HG02938 (cell line): ENCODE measurements around the gene TDP1.
A peak's percentile ranks its signal among the peaks of the same experiment; 100 is the strongest.

Source experiments
- ATAC-seq: cut with Tn5 transposase; IDR thresholded peaks from one replicate; pipeline ENCODE4 v1.9.1; 2021; ENCODE audit warnings: mild to moderate bottlenecking, moderate library complexity; ENCODE audit not compliant: unreplicated experiment

TDP1 gene

GRCh38 chr14:89936654-89937185, 19.0 kb upstream of the TDP1 start:
- no peak for ATAC-seq

- ATAC-seq: no peak
Measured at GRCh38 chr14:89941830-89942377, 13.8 kb upstream of the TDP1 start.

GRCh38 chr14:89947344-89947743, 8.4 kb upstream of the TDP1 start:
- ATAC-seq: no peak

GRCh38 chr14:89952576-89952975, 3.2 kb upstream of the TDP1 start:
- ATAC-seq: no peak

GRCh38 chr14:89953602-89954001, 2.1 kb upstream of the TDP1 start:
- no peak for ATAC-seq

GRCh38 chr14:89954070-89955021, 1.4 kb upstream of the TDP1 start, which contains the start of gene EFCAB11:
TSS of gene EFCAB11 (minus strand) at chr14:89954730. CDS start at chr14:89954660, 70 bp downstream.
- peak; percentile 79 for ATAC-seq

DNA sequence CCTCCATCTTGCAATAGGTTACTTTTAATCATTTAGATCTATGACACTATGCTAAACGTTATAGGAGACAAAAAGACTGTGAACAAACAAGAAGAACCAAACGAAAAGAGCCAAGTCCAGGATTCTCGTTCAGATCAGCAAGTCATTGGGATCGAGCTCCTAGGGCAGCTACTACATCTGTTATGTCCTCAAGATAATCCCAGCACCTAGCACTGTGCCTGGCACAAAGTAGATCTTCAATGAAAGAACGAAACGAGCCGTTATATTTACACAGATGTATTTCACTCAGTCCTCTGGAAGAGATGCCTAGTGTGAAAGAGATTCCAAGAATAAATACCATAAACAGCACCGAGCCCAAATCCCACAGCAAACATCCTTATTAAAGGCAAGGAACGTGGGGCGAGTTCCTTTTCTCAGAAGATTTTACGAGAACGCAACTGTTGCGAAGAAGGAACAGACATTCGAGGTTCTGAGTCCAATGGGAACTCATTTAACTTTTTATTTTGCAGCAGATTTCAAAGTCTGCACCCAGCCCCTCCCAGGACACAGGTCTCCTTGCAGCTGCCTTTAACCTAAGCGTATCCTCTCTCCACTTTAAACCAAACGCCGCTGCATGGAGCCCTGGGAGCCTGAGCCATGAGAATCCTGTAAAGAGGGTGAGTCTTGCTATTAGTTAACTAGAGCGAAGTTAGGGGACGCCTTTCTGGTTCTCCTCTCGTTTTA, 544 bp upstream of the TDP1 start:
- peak; percentile 7 for ATAC-seq

DNA sequence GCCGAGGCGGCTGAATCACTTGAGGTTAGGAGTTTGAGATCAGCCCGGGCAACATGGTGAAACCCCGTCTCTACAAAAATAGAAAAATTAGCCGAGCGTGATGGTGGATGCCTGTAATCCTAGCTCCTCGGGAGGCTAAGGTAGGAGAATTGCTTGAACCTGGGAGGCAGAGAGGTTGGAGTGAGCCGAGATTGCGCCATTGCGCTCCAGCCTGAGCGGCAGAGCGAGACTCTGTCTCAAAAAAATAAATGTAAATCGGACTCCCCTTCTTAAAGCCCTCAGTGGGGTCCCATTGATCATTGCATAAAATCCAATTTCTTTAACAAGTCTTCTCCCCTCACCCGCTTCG, 908 bp downstream of the TDP1 start:
- ATAC-seq: no peak

DNA sequence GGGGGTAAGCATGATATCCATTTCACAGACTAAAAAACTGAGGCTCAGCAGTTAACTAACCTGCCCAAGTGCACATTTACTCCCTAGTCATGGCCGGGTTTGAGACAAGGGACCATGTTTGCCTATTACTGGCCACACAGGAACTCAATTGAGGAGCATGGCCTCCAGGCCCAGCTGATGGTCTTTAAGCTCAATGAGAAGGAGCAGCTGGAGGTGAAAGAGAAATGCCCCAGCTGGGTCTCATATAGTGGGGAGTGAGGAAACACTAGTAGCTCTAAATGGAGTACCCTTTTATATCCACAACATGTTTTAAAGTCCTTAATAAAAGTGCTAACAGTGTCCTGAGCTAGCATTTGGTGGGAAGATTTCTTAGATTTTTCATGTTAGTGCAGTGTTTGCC, 1.6 kb downstream of the TDP1 start:
- ATAC-seq: no peak

DNA sequence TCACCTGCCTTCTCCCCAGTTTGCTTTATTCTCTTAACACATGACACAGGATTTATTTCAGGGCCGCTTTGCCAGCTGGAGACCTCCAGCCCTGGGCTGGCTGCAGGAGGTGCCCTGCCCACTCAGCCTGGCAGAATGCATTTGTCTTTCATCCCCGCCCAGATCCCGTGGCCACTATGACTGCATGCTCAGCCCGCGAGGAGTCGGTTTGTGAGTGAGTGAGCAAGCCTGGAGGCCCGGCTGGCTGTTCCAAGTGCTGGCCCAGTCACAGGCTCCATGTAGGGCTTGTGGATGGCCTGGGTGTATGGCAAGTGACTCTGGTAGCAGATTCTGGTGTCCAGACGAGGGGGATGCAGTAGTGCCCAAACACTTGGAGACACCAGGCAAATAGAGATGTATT, 2.1 kb downstream of the TDP1 start:
- no peak for ATAC-seq

GRCh38 chr14:89958966-89959365, 3.2 kb downstream of the TDP1 start:
- no peak for ATAC-seq

DNA sequence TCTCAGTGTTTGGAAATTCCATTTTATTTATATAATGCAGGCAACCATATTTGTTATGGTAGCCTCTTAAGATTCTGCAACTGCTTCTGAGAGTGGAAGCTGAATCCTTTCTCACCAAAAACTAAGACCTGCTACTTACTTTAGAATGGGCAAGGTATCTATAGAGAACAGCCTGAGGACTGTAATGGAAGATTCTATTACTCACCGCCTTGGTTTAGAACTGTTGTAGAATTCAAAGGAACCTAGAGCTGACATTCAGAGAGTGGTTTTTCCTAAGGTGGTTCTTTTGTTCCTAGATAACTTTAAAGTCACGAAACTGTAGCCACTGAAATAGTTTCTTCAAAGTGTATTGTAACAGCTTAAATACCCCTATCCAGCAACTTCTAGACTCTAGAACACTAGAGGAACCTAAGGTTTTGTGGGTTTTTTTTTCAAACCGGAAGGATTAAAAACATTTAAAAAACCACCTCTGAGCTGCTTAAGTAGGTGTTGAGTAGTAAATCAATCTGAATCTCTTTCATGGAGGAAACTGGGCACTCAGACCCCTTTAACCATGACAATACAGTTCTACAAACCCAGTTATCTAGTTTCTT, 4.2 kb downstream of the TDP1 start:
- ATAC-seq: no peak

DNA sequence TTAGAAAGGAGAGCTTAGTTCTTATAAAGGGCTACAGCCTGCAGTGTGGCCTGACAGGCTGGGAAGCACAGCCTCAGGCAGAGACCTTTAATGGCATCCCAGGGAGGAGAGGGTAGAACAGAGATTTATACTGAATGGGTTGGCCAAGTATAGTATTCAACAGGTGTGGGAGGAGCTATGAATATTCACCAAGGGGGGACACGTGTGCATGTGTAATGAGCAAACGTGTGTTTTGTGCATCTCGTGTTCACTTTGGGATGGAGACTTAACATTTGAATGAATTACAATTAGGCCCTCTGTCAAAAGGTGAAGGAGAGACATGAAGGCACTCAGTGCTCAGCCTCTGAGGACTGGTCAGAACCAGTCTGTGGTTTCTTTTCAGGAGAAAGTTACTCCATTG, 5.2 kb downstream of the TDP1 start:
- no peak for ATAC-seq

DNA sequence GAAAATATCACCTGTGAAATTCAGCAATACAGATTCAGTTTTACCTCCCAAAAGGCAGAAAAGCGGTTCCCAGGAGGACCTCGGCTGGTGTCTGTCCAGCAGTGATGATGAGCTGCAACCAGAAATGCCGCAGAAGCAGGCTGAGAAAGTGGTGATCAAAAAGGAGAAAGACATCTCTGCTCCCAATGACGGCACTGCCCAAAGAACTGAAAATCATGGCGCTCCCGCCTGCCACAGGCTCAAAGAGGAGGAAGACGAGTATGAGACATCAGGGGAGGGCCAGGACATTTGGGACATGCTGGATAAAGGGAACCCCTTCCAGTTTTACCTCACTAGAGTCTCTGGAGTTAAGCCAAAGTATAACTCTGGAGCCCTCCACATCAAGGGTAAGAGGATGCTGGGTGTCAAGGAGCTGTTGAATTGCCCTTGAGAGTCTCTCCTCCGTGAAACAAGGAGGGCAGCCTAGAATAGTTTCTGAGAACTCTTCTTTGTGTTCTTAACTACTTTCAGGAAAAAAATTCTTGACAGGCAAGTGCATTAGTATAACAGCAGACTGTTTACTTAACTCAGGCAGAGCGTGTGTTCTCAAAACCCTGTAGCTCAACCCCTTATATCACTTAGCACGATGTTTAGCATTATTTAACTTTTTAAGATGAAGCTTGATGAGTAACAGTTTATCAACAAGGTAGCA, 7.7 kb downstream of the TDP1 start:
- no peak for ATAC-seq

DNA sequence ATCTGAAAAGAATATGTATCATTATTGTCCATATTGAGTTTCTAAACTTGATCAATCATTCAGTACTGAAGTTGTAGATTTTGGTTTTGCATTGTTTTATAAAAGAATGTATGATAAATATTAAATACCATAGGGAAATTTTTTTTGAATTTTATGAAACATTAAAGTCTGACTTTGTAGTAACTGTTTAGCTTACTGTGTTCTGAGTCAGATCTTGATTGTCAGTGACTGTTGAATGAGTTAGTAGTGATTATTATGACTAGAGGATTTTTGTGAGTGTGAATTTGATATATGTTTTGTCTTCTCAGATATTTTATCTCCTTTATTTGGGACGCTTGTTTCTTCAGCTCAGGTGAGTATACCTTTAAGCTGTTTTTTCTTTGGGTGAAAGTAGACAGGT, 10.1 kb downstream of the TDP1 start:
- ATAC-seq: no peak

- ATAC-seq: no peak
Measured at GRCh38 chr14:89973234-89973823, 17.6 kb downstream of the TDP1 start.

GRCh38 chr14:89977668-89978067, 21.9 kb downstream of the TDP1 start:
- ATAC-seq: no peak

- ATAC-seq: no peak
Measured at GRCh38 chr14:89978656-89979055, 22.9 kb downstream of the TDP1 start.

- no peak for ATAC-seq
Measured at GRCh38 chr14:89983375-89983774, 27.6 kb downstream of the TDP1 start.

DNA sequence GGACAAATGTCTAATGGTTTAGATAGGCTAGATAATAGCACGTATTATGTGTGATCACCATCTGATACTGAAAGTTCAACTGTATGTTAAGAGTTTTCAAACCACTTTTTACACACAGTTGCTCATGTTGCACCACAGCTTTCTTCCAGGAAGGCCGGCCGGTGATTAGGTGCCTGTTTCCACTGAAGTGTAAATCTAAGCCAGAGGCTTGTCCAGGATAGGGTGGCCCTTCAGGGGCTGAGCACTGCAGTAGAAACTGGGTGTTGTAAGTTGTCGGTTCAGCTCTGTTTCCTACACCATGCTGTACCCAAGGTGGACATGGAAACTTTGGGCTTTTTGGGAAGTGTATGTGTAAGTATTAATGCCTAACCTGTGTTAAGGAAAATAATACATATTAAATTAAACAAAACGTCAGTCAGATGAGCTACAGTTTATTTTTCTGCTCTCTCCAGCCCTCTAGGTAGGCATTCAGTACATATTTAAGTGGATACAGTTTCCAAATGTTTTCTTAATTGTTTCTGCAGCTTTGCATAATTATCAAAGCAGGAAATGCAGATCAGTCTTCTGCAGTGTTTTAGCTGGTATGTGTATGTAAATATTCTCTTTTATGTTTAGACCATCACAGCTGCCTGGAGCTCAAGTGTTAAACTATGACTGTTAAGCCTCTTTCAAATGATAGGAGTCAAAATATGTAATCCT, 30.9 kb downstream of the TDP1 start:
- ATAC-seq: no peak
